Smooth muscle cell (in vitro differentiated cells): ENCODE data around the gene KIF17. TPM values are rescaled to one million over a fixed set of nuclear protein-coding genes. Genes with fewer than 3 reads are reported as not detected.

Source experiments
- DNase-seq: peaks from one replicate; lab custom pipeline; 2025; ENCODE audit not compliant: unreplicated experiment; lab: John Stamatoyannopoulos, UW
- H2AFZ ChIP-seq: fragments of 200-600 bp; sonication (generic); 2 replicates; pipeline ENCODE4 v1.6.0; 2016; ENCODE audit warnings: antibody characterized with exemption, low read depth, mild to moderate bottlenecking
- H3F3A ChIP-seq: fragments of 200-600 bp; sonication (generic); 2 replicates; pipeline ENCODE4 v1.6.0; 2017; ENCODE audit warnings: antibody characterized with exemption, low read depth
- H3K27ac ChIP-seq: fragments of 200-600 bp; sonication (generic); 2 replicates; pipeline ENCODE4 v1.5.1; 2016; ENCODE audit warnings: low read depth, mild to moderate bottlenecking
- H3K27me3 ChIP-seq: fragments of 200-600 bp; sonication (generic); 2 replicates; pipeline ENCODE4 v1.6.1; 2016; ENCODE audit warnings: low read depth, mild to moderate bottlenecking
- H3K36me3 ChIP-seq: fragments of 200-600 bp; sonication (generic); 2 replicates; pipeline ENCODE4 v1.5.1; 2016; ENCODE audit warnings: low read depth
- H3K4me1 ChIP-seq: fragments of 200-600 bp; sonication (generic); 2 replicates; pipeline ENCODE4 v1.5.1; 2016; ENCODE audit warnings: low read depth
- H3K4me2 ChIP-seq: fragments of 200-600 bp; sonication (generic); 2 replicates; pipeline ENCODE4 v1.6.0; 2016; ENCODE audit warnings: mild to moderate bottlenecking
- H3K4me3 ChIP-seq: fragments of 200-600 bp; sonication (generic); 2 replicates; pipeline ENCODE4 v1.5.1; 2016; ENCODE audit warnings: mild to moderate bottlenecking
- H3K79me2 ChIP-seq: fragments of 200-600 bp; sonication (generic); 2 replicates; pipeline ENCODE4 v1.6.0; 2016; ENCODE audit warnings: low read depth, mild to moderate bottlenecking
- H3K9ac ChIP-seq: fragments of 200-600 bp; sonication (generic); 2 replicates; pipeline ENCODE4 v1.6.0; 2016; ENCODE audit warnings: low read depth
- H3K9me3 ChIP-seq: fragments of 200-600 bp; sonication (generic); replicated peaks from 2 replicates; pipeline ENCODE4 v1.5.1; 2016; ENCODE audit warnings: low read depth
- H4K20me1 ChIP-seq: fragments of 200-600 bp; sonication (generic); 2 replicates; pipeline ENCODE4 v1.6.0; 2016; ENCODE audit warnings: low read depth
- CTCF ChIP-seq: fragments of 200-600 bp; sonication (generic); IDR thresholded peaks from 2 replicates; pipeline ENCODE4 v1.5.1; 2017; ENCODE audit warnings: borderline replicate concordance, mild to moderate bottlenecking, antibody characterized with exemption; ENCODE audit not compliant: insufficient read depth, poor library complexity, severe bottlenecking
- WGBS: methylation state at CpG from one replicate; pipeline ENCODE4 v1.1.7; 2016; ENCODE audit warnings: low lambda C conversion rate; 5-methylcytosine and 5-hydroxymethylcytosine counted together
- polyA plus RNA-seq: library from polyadenylated mRNA; unstranded; fragments of >200 nt; fragmentation: Nextera tagmentation; extraction: Ambion mirVana; gene quantifications from 2 replicates; pipeline ENCODE4 v1.2.1, GENCODE V29; 2016
- total RNA-seq: library from RNA; depleted of rRNA; stranded (reverse); fragments of >200 nt; gene quantifications from 2 replicates; pipeline ENCODE4 v1.2.3, GENCODE V29; 2014

Gene KIF17
- total and polyA plus RNA-seq, 2 experiments from 2014 or later: 0.13 to 2.2 TPM

DNA sequence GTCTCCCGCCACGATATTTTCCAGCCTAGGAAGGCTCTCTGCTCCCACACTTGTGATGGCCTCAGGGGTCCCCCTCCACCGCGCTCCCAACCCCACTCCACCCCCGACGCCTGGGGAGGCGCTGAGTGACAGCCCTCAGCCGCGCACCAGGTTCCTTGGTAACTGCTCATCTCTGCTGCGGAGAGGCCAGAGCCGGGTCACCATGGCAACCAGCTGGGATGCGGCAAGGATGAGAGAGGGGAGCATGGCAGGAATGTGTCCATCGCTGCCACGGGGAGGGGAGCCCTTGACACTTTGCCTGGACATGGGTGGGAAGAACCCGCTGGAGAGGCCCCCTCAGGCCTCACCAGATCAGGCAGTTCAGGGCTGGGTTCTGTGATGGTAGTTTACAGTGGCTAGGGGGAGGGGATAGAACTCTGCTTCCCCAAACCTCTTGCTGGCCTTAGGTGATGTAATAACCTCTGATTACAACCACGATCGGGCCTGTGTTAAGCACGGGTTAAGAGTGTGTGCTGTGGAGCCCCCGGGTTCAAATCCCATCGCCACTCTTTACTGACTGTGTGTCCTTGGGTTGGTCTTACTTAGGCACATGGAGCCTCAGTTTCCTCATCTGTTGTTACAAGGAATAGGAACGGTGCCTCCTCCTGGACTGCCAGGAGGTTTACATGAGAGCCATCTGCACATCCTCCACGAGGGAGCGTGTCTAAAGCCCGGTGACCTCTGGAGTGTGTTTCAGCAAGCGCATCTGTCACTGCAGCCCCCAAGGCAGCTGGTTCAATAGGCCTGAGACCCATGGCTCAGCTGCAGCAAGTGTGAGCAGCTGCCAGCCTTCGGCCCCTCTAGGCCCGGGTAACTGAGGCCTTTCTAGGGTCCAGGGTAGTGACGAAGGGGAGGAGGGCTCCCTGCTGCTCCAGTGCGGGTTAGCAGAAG, 6.3 kb downstream of the KIF17 start:
- H3K9me3 ChIP-seq: no peaks in the 10 kb centered on the region
- no peaks in the 10 kb centered on the region for H3K4me1 ChIP-seq
- no peaks in the 10 kb centered on the region for H3K79me2 ChIP-seq
- peaks cover 10% of the 10 kb centered on the region for H3F3A ChIP-seq
- 89% methylated on average over 29 of the region's 29 CpGs for WGBS
- no peak overlapping the region for H2AFZ ChIP-seq
- H3K27ac ChIP-seq: no peak overlapping the region
- DNase-seq: no peak
- H3K4me3 ChIP-seq: no peak overlapping the region
- H3K27me3 ChIP-seq: no peaks in the 10 kb centered on the region
- no peak for TF ChIP-seq CTCF
- no peak overlapping the region for H3K9ac ChIP-seq
- H3K4me2 ChIP-seq: no peak overlapping the region
- no peaks in the 10 kb centered on the region for H4K20me1 ChIP-seq
- H3K36me3 ChIP-seq: no peaks in the 10 kb centered on the region

- Histone ChIP-seq H3F3A (peaks cover 15% of the 10 kb centered on the region), H4K20me1 (no peaks in the 10 kb centered on the region), H3K27ac (no peak overlapping the region), H3K36me3 (no peaks in the 10 kb centered on the region), H2AFZ (no peak overlapping the region), H3K27me3 (no peaks in the 10 kb centered on the region), H3K4me2 (no peak overlapping the region), H3K9me3 (no peaks in the 10 kb centered on the region), H3K4me1 (no peaks in the 10 kb centered on the region), H3K79me2 (no peaks in the 10 kb centered on the region), H3K9ac (no peak overlapping the region), H3K4me3 (no peak overlapping the region)
- no peak for DNase-seq
- 92% methylated on average over 18 of the region's 18 CpGs for WGBS
- TF ChIP-seq CTCF: no peak
These were observed 7.1 kb downstream of the KIF17 start for GRCh38 chr1:20710469-20711284.

DNA sequence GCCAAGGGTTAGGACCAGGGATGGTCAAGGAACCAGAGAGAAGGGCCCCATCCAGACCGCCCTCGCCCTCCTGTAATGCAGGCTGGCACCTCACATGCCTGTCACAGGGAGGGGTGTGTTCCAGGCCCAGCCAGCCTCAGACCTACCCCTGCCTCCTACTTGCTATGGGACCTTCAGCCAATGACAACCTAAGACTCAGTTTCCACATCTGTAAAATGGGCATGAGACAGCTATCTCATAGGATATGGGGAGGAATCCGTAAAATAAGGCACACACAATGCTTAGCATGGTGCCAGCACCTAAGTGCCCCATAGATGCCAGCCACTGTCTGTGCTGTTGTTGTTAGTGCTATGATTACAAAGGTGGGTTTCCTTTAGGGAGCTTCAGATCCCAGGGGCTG, 7.9 kb downstream of the KIF17 start:
- Histone ChIP-seq H3K36me3 (no peaks in the 10 kb centered on the region), H3K4me2 (no peak overlapping the region), H3F3A (peaks cover 15% of the 10 kb centered on the region), H3K4me1 (no peaks in the 10 kb centered on the region), H3K27ac (no peak overlapping the region), H3K79me2 (no peaks in the 10 kb centered on the region), H3K27me3 (no peaks in the 10 kb centered on the region), H4K20me1 (no peaks in the 10 kb centered on the region), H2AFZ (no peak overlapping the region), H3K9ac (no peak overlapping the region), H3K9me3 (no peaks in the 10 kb centered on the region), H3K4me3 (no peak overlapping the region)
- DNase-seq: no peak
- 100% methylated on average over 3 of the region's 3 CpGs for WGBS
- no peak for TF ChIP-seq CTCF
